GM21528 (cell line): ENCODE measurements around the gene SPRR1A.
"Not testable (repeated sequence)": the region's sequence is repeated elsewhere in the genome, so short reads cannot be mapped to it uniquely, and the experiment has no call there.

ENCODE experiments used
- ATAC-seq: cut with Tn5 transposase; IDR thresholded peaks from one replicate; pipeline ENCODE4 v1.9.1; 2021; ENCODE audit warnings: mild to moderate bottlenecking, moderate library complexity; ENCODE audit not compliant: unreplicated experiment, low FRiP score

SPRR1A gene

DNA sequence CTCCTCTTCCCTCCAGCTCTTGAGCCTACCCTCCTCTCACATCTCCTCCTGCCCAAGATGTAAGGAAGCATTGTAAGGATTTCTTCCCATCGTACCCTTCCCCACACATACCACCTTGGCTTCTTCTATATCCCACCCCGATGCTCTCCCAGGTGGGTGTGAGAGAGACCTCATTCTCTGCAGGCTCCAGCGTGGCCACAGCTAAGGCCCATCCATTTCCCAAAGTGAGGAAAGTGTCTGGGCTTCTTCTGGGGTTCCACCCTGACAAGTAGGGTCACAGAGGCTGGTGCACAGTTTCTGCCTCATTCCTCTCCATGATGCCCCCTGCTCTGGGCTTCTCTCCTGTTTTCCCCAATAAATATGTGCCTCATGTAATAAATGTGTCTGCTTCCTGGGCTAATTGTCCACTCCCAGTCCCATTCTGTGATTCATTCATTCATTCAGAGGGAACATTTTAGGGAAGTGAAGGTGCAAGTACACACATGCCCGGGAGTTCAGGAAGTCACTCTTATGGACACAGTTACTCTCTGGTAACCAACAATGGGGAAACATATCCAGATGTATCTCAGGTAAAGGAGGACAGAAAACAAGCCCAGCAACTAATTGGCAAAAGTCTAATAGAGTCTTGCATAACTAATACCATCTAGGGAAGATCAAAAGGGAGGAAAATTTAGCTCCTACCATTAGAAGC is 11.5 kb upstream of the SPRR1A start:
- no peak for ATAC-seq

DNA sequence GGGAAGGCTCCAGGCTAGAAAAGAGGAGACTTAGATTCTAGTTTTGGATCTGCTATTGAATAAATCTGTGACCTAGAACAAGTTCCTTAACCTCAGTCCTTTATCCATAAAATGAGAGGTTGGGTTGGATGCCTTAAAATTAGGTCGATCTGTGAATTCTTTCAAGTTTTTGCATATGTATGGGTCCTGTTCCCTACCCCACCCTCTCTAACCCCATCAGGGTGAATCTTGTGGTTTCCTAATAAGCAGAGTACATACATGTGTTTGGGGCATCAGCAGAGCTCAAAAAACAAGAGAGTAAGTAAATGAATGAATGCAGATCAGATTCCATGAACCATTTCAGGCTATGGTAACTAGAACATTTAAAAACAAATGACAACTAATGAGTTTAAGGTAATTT is 7.2 kb upstream of the SPRR1A start:
- no peak for ATAC-seq

DNA sequence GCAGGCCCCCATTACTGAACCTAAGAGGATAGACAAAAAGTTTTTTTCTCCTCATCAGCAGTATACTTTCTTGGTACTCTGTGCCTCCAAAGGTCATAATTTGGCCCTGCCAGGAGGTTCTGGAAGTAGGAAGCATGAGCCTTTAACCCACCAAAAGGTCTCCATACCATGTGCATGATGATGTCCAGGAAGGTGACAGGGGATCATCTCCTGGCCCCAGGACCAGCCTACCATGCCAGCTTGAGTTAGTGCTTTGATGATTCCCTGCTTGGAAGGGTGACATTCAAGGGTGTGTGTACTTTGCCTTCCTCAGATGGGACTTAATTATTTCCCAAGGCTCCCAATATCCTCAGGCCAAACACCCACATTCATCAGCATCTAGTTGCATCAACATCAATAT is 6.3 kb upstream of the SPRR1A start:
- ATAC-seq = no peak

DNA sequence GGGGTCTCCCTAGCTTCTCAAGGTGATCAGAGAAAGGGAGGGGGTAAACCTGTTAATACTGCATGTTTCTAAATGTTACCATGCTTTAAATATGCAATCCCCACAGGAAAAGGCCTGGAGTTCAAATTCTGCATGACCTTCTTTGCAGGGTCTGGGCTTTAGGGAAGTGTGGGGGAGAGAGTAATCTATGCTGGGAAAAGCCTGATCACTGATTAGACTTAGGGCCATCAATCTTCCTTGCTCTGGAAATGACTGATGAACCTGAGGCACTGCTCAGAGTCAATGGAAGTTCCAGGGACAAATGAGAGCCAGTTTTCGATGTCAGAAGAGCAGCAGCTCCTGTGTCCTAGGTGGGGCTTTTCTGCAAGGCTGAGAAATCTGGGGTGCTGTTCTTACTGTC is 3.2 kb upstream of the SPRR1A start:
- no peak for ATAC-seq

DNA sequence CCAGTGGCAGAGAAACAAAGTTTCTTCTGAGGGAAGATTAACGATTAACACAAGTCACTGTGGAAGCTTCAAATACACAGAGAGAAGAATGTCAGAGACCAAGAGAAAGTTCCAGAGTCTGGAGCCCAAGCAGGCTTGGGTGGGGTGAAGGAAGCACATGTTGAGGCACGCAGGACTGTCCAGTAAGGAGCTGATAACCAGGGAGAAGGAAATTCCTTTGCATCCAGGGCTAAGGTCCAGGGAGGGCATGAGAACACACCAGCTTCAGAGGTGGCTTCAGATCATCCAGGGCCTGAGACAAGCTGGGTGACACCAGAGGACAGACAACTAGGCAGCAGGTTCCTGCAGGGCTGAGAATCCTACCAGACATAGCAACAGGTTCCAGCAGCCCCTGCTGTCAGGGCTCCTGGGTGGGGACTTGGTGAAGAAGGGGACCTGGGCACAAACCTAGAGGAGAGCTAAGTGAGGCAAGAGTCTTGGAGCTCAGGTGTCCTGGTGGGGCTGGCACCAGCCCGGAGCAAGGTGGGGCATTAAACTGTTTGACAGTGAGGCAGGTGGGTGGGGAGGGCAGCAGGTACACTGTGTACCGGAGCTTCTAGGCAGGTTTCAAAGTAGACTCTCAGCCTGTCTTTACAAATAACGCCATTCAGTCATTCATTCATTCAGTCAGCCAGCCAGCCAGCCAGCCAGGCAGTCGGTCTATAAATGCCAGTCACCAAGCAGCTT is 2.6 kb upstream of the SPRR1A start:
- no peak for ATAC-seq

DNA sequence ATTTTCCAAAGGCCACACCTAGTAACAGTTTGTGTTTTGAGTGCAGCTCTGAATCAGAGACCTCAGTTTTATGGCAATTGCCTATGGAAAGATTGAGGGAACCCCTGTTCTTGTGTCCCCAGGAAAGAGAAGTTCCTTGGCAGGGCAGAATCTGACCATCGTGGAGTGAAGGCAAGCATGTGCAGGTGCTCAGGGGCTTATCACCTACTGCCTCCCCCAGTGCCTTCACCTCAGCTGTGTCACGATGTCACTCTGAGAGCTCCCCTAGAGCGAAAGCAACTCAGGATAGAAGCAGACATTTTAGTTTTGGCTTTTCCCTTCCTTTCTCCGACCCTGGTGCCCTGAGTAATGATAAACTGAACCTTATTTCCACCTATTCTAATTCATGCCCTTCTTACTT is 1.8 kb upstream of the SPRR1A start:
- no peak for ATAC-seq

DNA sequence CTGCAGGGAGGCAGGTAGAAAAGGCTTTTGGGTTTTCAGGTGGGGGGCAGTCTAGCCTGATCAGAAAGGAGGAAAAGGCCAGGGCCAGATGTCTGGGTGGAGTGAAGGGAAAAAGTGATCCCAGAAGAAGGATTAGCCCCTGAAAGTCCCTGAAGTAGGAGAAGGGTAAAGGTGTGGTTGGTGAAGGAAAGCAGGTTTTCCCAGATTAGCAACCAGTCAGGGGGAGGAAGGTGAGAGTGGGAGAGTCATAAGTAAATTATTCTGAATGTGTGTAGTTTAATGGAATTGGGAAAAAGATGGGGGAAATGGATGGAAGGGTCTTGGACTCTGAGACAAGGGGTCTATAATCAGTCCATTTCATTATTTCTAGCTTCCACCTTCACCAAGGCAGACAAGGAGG is 647 bp upstream of the SPRR1A start:
- no peak for ATAC-seq

DNA sequence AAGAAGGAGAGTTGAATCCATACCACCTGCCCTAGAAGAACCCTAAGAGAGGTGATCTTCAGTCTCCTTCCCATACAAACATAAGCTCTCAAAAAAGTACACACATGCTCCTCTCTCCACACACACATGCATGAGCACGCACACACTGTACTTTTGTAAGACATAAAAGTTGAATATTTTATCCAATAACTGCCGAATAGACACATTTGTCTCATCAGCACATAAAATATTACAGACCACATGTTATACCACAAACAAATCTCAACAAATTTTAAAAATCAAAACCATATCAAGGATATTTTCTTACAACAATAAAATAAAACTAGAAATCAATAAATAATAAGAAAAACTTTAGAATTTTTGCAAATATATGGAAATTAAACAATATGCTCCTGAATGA is 2.7 kb downstream of the SPRR1A start:
- no peak for ATAC-seq

DNA sequence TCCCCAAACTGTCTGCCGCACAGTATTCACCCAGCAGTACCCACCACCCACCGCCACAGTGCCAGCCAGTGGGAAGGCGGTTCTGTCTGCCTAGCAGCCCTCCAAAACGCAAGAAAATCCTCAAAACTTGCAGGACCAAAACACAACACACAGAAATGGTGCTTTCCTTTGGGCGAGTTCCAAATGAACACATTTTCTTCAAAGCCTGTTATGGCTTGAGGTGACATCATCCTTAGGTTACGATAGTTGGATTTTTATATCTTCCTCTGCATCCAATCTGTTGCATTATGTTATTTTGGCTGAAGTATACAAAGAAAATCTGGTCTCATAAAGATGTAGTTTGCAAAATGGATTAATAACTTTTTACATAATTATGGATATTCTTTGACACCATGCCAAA is 9.3 kb downstream of the SPRR1A start:
- no peak for ATAC-seq

DNA sequence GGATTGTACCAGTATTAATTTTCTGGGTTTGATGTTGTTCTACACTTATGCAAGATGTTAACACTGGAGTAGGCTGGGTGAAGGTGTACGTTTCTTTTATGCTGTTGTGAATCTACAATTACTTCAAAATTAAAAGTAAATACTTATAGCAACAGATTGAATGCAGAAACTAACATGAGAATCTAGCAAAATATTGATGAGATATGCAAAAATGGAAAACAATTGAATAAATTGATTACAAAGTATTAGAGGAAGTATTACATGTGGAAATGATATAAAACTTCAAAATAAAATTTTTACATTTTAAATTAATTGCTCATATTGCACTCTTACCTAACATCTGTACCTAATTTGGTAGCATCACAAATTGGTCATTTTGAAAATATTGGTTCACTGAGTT is 12.0 kb downstream of the SPRR1A start:
- ATAC-seq = no peak

DNA sequence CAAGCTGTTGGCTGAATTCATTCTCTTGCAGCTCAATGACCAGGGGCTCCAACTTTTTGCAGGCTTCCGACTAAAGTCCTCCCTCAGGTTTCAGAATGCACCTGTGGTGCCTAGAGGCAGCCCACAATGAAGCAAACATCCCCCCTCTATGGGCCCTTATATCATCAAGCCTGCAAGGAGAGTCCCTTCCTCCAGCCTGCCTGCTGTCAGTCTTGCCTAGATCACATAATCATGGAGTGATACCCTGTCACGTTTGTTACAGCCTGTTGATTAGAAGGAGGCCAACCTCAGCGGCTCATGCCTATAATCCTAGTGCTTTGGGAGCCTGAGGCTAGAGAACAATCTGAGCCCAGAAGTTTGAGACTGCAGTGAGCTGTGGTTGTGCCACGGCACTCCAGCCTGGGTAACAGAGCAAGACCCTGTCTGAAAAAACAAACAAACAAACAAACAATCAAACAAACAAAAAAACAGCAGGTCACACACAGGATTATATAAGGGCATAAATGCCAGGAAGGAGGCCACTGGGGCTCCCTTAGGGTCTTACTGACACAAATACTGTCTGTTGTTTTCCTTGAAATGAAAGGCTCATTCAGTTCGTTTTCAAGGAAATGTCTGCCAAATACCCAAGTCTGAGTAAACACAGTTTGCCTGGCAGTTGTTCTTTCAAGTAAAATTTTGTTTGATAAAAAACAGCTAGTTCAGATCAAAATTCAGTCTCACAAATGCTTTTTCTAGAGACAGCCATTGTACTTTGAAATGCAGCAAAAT is 12.9 kb downstream of the SPRR1A start:
- ATAC-seq = no peak

DNA sequence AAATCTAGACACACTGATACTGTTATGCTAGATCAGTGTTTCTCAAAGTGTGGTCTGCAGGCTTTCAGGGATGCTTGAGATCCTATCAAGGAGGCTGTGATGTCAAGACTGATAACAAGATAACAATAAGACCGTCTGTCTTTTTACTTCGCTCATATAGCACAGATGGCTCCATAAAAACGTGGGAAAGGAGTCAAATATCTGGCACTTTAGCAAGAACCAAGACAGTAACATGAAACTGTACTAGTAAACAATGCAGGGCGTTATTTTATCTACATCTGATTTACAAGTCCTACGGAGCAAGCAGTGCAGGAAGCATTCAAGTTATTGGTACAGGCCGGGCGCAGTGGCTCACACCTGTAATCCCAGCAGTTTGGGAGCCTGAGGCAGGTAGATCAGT is 14.0 kb downstream of the SPRR1A start:
- no peak for ATAC-seq

DNA sequence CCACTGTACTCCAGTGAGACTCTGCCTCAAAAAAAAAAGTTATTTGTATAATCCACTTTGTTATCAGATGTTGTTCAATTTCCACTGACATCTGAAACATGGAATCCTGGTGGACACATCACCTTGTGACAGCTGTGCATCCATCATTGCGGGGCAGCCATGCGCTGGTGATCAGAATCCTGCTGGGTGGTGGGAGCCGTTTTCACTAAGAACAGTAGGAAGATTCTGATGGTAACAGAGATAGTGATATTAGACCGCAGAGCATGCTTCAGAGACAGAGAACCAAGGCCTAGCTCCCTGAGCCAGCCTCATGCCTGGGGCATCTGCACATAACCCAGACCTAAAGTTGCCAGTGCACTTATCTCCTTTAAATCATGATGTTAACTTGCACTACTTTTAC is 14.6 kb downstream of the SPRR1A start:
- ATAC-seq = no peak

DNA sequence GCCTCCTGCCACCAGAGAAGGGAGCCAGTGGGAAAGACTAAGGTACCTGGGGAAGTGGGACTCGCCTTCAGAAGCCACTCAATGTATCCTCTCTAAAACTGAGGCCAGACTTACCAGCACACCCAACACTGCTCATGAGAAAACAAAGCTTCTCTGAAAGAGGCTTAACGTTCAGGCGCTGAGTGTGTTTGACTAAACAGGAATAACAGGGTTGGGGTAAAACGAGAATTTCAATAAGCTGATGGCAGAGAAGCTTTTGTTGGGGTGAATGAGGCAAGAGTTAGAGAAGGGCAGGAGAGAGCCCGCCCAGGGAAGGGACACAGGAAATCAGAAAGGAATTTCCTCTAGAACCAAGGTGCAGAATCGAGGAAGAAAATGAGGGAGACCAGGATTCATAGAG is 15.9 kb downstream of the SPRR1A start:
- ATAC-seq = no peak

DNA sequence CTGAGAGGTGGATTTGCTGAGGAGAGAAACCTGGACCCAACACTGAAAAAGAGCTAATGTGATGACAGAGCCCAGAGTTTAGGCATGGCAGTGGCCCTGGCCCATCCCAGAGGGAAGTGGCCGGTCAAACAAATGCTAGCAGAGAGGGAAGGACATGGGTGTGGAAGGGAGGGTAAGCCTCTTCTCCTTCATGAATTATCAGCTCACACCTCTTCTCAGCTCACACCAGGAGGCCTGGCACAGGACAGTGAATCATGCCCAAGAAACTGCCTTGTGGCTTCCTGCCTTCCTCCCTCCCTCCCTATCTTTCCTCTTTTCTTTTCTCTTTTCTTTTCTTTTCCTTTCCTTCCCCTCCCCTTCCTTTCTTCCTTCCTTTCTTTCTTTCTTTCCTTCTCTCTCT is 16.4 kb downstream of the SPRR1A start:
- no peak for ATAC-seq

DNA sequence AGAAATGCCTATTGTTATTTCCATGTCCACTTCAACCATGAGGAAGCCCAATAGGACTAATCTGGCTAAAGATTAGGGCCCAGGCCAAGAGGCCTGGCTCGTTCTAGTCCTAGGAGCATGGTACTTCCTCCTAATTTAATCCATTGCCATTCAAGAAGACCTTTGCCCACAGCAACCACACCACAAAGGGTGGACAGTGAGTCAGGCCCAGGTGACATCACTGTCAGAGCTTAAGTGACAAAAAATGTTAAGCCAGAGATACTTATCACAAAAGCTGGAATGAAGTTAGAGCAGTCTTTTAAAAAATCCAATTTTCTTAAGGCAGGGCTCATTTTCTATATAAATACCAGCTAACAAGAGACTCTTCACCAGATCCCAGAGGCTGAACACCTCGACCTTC is 17.5 kb downstream of the SPRR1A start, which contains the start of gene SPRR3:
TSS of gene SPRR3 (plus strand) at position 368 of the 400 bp plus-strand sequence. CDS start 1,272 bp downstream, outside the sequence.
- ATAC-seq = no peak

DNA sequence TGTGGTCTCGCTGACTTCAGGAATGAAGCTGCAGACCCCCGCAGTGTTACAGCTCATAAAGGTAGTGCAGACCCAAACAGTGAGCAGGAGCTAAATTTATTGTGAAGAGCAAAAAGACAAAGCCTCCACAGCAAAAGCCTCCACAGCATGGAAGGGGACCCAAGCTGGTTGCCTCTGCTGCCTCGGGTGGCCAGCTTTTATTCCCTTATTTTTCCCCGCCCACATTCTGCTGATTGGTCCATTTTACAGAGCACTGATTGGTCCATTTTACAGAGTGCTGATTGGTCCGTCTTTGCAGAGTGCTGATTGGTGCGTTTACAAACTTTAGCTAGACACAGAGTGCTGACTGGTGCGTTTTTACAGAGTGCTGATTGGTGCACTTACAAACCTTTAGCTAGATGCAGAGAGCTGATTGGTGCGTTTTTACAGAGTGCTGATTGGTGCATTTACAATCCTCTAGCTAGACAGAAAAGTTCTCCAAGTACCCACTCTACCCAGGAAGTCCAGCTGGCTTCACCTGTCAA is 27.4 kb downstream of the SPRR1A start:
- ATAC-seq = not testable (repeated sequence)

DNA sequence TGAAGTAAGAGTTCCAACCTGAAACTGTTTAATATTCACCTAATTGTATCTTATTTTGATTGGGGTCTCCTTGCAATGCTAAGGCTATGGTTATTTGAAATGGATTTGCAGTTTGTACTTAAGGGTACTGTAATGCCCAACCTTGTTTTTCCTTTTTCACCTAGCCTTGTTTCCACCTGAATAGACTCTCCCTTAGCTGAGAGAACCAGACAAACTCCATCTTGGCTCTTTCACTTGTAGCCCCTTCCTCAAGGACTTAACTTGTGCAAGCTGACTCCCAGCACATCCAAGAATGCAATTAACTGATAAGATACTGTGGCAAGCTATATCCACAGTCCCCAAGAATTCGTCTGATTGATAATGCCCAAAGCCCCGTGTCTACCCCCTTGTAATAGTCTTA is 37.9 kb downstream of the SPRR1A start:
- not testable (repeated sequence) for ATAC-seq

DNA sequence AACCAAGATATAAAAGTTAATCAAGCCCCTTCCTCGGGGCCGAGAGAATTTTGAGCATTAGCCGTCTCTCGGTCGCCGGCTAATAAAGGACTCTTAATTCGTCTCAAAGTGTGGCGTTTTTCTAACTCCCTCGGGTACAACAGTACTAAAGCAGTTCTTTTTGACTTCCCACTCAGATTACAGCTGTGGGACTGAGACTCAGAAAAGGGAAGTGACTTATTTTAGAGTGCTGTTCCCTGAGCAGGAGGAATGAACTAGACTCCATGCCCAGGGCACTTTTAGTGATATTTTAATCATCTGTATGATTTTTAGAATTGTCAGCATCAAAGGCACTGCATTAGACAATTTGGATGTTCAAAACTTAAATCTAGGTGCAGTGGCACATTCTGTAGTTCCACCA is 38.5 kb downstream of the SPRR1A start:
- ATAC-seq = not testable (repeated sequence)

DNA sequence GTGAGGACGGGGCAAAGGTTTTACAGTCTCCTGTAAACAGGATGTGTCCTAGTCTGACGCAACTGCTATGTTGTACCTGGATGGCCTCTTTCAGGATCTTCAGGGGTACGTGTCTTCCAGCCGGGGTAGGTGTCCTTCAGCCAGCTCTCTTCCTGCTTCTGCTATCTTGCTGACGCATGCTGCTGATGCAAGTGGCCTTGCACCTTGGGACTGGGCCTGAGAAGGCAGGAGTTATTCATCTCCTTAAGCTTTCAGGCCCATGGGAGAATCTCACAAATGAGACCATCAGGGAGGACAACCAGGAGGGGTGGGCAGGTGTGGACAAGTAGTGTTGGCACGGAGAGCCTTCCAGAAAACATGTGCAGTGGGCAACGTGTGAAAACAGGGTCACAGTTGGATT is 39.2 kb downstream of the SPRR1A start:
- ATAC-seq = no peak

DNA sequence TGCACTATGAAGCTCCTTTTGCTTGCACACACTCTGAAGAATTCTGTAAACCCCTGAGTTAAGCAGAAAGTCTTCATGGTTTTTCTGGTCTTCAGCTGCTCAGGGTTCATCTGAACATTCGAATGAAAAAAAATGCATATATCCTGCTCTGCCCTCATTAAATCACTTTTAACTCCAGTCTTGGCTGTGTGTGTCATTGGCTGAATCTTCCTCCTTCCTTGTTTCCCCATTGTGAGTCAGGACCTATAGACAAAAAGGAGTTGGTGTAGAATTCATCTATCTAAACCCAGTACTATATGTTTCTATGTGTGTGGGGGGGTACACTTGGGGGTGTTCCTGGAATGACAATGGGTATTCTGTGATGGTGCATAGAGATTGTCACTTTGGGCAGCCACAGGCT is 40.5 kb downstream of the SPRR1A start:
- no peak for ATAC-seq
